ENCODE data around the gene CTSO. TPM values are rescaled to one million over a fixed set of nuclear protein-coding genes. Genes with fewer than 3 reads are reported as not detected.

CTSO gene
- total and polyA plus RNA-seq, 2 of the 8 experiments (the other 6 are each of a cell fraction or from before 2014, with no cell fraction given) = 0.39 to 0.41 TPM

DNA sequence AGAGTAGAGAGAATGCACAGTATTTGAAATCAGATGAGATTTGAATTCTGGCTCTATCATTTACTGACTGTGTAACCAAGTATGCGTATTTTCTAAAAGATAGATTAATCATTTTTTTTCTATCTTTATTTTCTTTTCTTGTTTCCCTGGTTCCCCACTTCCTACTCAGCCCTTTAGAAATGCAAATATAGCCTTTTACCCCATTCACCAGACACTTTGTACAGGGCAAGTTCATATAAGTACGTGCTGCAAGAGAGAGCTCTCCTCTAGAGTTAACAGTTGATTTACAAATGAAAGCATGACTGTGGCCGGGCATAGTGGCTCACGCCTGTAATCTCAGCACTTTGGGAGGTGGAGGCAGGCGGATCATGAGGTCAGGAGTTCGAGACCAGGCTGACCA is 68.0 kb downstream of the CTSO start:
- Histone ChIP-seq H3K27ac (ENCODE audit: low read depth, low read length) (no peak overlapping the region), H4K20me1 (replicated peaks in 1 of 2; ENCODE audit: control insufficient read depth in 1 of 2, insufficient read depth in 2 of 2, low read length in 2 of 2) (no peaks in the 10 kb centered on the region), H3K18ac (ENCODE audit: extremely low read depth, low read length) (no peak overlapping the region), H3K4me3 (ENCODE audit: extremely low read depth in 1 of 4, insufficient read depth in 2 of 4, low read depth in 3 of 4, low read length in 4 of 4) (no peak overlapping the region), H3K14ac (ENCODE audit: insufficient read length) (no peak overlapping the region), H2BK12ac (ENCODE audit: low read depth, low read length) (no peak overlapping the region), H3K9me3 (ENCODE audit: insufficient read depth in 2 of 2, low read depth in 1 of 2, low read length in 1 of 2) (peaks cover 0 to 3% of the 10 kb centered on the region in 2 experiments; a peak in 1 of 4 replicates), H2BK5ac (ENCODE audit: low read depth, low read length) (no peak overlapping the region), H4K91ac (replicated peaks; ENCODE audit: insufficient read length, low read length) (no peak overlapping the region), H3K79me2 (ENCODE audit: control insufficient read depth in 1 of 2, insufficient read depth in 2 of 2, low read length in 2 of 2) (no peaks in the 10 kb centered on the region), H4K5ac (ENCODE audit: insufficient read length, low read depth, low read length) (no peak overlapping the region), H3K23ac (ENCODE audit: insufficient read length) (no peak overlapping the region), H2BK20ac (ENCODE audit: low read length) (no peak overlapping the region), H3K4me1 (replicated peaks in 1 of 4; ENCODE audit: control insufficient read depth in 3 of 4, insufficient read depth in 4 of 4, low read length in 3 of 4) (no peaks in the 10 kb centered on the region), H3K4me2 (ENCODE audit: insufficient read depth in 1 of 2, low read depth in 2 of 2, low read length in 2 of 2) (no peak overlapping the region), H2AK5ac (ENCODE audit: low read depth, low read length) (no peak overlapping the region), H3K56ac (replicated peaks; ENCODE audit: insufficient read length, low read depth, low read length) (no peak overlapping the region), H3K27me3 (replicated peaks in 1 of 4; ENCODE audit: control insufficient read depth in 3 of 4, extremely low read depth in 1 of 4, insufficient read depth in 3 of 4, low read length in 3 of 4) (no peaks in the 10 kb centered on the region), H3K23me2 (ENCODE audit: low read depth, low read length) (no peaks in the 10 kb centered on the region), H3K9ac (replicated peaks in 1 of 4; ENCODE audit: extremely low read depth in 1 of 4, low read depth in 3 of 4, low read length in 3 of 4) (no peak overlapping the region), H3K79me1 (ENCODE audit: low read depth, low read length) (no peaks in the 10 kb centered on the region), H2BK15ac (ENCODE audit: low read length) (no peak overlapping the region), H2BK120ac (replicated peaks; ENCODE audit: low read depth, low read length) (no peak overlapping the region), H3K36me3 (ENCODE audit: control insufficient read depth in 2 of 4, insufficient read depth in 4 of 4, low read length in 3 of 4) (no peaks in the 10 kb centered on the region), H2AFZ (ENCODE audit: low read length) (no peak overlapping the region), H4K8ac (ENCODE audit: extremely low read depth, insufficient read depth, low read length) (no peak overlapping the region), H3K4ac (replicated peaks; ENCODE audit: insufficient read length, low read depth, low read length) (no peak overlapping the region)
- DNase-seq (ENCODE audit: low read depth in 1 of 2, low spot score in 2 of 2) (no peak), FAIRE-seq (no peak)
- WGBS, 2 experiments (ENCODE audit: extremely low coverage in 1 of 2, insufficient coverage in 1 of 2, insufficient read length in 1 of 2, insufficient replicate concordance in 2 of 2, low coverage in 1 of 2, low lambda C conversion rate in 2 of 2, missing lambda C conversion rate in 1 of 2) = 78% methylated on average over 6 of the region's 6 CpGs; no CpG with 5 or more reads in 1 of the 2 experiments
- no peak for TF ChIP-seq TEAD4 (IDR thresholded peaks at IDR 0.05; ENCODE audit: low read depth, low read length)
- TF ChIP-seq CBX5 (IDR thresholded peaks at IDR 0.05; ENCODE audit: low read depth, low read length) = no peak
- ChIA-PET POLR2A (ENCODE audit: partially characterized antibody) (no interaction called here), CTCF (ENCODE audit: partially characterized antibody) (no interaction called here)
